SK-N-DZ (cell line): Measurements from ENCODE around the gene MYH14. TPM values are rescaled to one million over a fixed set of nuclear protein-coding genes. Genes with fewer than 3 reads are reported as not detected.

Source experiments
- DNase-seq: peaks from one replicate; pipeline ENCODE4 v3.0.0-alpha.2; 2015; ENCODE audit warnings: low spot score
- polyA plus RNA-seq, 2 experiments: library from polyadenylated mRNA; depleted of rRNA; stranded (reverse); fragments of >200 nt; gene quantifications; 2 replicates each; pipeline ENCODE4 v1.2.3, GENCODE V29; 2014

The MYH14 gene
- not detected in 2 replicates for polyA plus RNA-seq (2014; cell fraction: cytosol; rRNA removed)
- polyA plus RNA-seq (2014; cell fraction: nucleus; rRNA removed), result not detected in 2 replicates

DNA sequence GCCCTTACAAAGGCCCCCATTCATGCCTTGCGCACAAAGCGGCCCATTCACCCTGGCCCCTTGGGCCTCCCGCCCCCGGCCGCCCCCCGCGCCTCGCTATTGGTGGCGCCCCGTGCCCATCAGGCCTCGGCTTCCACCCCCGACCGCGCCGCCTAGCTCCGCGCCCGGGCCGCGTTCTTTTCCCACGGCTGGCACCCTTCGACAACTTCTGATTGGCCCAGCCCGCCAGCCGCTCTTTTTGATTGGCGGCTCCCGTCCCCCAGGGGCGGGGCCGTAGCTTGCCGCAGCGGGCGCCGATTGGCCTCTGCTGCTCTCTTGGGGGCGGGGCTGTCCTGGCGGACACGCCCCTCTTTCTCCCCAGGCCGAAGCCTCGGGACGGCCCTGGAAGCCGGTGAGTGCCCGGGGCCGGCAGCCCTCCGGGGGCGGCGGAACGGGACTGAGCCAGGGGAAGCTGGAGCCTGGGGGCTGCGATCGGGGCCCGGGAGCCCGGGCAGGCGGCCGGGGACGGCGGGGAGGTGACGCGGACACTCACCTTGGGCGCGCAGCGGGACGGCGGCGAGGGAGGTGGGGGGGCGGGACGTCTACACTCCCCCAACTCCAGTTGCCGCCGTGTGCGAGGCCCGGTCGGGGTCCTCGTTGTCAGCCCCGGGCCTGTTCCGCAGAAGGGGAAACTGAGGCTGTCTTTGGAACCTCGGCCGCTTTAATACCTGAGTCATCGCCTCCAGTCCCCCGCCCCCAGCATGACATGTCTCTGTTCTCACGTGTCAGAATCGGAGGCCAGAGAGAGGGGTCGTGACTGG is at the start of gene MYH14:
Gene MYH14, plus strand, starts transcription at position 342 of the 800 bp plus-strand sequence. CDS start 6,744 bp downstream, outside the sequence.
- no peak for DNase-seq

DNA sequence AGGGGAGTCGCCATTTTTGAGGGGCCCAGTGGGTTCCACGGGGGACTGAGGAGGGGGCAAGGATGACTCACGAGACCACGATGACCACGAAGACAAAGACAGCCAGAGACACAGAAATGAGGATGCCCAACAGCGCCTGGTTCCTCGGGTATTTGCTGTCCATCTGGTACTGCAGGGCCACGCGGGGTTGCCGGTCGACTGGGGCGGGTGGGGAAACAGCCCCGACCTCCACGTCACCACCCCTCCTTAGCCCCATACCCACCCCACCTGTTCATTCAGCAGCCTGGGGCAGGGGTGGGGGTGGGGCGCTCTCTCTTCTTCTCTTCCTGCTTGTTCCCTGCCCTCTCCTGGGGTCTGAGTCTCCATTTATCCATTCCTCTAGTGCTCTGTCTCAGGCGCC is 48.9 kb upstream of the MYH14 start:
- no peak for DNase-seq

- no peak for DNase-seq
Measured at GRCh38 chr19:50155520-50156109, 47.8 kb upstream of the MYH14 start.

DNA sequence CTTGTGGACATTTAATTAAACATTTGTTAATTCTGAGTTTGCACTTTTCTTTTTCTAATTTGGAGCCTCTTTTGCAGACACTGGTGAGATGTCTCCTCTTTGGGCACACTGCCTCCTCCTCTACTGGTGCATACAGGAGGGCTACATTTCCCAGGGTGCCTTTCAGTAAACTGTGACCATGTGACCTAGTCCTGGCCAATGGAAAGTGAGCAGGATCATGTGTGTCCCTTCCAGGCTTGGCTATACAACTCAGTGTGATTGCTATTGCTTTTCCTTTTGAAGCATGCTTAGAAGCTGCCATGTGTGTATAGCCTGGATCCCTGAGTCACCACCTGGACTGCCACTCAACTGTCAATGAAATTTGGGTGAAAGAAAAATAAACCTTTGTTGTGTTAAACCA is 44.8 kb upstream of the MYH14 start:
- no peak for DNase-seq

- DNase-seq, result no peak
Measured at GRCh38 chr19:50159078-50159477, 44.3 kb upstream of the MYH14 start.

- DNase-seq, result no peak
Measured at GRCh38 chr19:50162988-50163387, 40.4 kb upstream of the MYH14 start, which contains the start of gene IZUMO2. Gene IZUMO2 (minus strand): TSS chr19:50163281. CDS start chr19:50163194, 87 bp downstream.

DNA sequence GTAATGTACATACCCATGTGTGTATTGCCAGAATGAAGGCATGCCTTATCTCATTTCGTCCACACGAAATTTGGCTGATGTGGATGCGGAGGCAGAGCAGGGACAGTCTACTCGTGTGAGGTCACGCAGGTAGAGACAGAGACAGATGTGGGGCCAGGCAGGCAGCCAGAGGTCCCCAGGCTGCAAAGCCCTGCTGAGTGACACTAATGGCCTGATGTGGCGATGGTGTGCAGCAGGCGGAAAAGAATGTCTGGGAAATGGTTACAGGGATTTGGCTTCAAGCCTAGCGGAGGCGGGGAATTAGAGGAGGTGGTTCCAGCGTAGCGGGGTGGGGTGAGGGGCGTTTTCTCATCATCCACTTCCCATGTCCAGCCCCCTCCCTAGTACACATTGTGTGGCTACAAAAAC is 36.1 kb upstream of the MYH14 start:
- no peak for DNase-seq

DNA sequence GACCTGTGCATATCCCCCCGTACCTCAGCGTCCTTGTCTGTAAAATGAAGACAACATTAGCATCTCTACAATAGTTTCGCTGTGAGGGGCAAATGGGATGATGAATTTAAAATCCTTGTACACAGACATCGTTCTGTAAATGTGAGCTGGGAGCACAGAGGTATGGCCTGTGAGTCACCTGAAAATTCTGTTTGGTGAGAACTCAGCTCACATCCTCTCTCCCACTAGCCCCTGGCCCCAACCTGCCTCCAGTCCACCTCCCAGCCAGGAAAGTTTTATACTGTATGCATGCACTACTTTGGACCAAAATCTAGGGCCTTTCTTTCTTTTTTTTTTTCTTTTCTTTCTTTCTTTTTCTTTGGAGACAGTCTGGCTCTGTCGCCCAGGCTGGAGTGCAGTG is 31.7 kb upstream of the MYH14 start:
- no peak for DNase-seq

DNA sequence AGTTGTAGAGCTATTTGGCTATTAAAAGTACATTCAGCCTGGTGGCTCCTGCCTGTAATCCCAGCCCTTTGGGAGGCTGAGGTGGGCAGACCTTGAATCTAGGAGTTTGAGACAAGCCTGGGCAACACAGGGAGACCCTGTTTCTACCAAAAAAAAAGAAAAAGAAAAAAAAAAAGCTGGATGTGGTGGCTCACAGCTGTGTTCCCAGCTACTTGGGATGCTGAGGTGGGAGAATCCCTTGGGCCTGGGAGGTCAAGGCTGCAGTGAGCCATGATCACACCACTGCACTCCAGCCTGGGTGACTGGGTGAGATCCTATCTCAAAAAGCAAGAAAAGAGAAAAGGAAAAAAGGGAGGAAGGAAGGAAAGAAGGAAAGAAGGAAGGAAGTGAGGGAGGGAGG is 30.7 kb upstream of the MYH14 start:
- no peak for DNase-seq

DNA sequence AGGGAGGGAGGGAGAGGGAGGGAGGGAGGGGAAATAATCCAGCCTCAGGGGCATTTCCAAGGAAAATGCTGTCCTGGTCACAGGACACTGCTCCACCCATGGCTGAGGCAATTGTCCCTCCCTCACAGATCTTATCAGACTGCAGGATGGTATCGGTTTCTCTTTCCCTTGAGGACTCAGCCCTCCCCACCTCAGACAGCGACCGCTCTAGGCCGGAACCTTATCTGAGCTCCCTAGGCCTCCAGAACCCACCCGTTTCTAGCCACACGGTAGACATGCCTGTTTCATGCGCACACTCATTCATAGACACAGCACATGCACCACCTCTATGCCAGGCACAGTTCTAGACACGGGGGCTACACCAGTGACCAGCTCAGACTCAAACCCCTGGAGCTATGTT is 30.3 kb upstream of the MYH14 start:
- no peak for DNase-seq

DNA sequence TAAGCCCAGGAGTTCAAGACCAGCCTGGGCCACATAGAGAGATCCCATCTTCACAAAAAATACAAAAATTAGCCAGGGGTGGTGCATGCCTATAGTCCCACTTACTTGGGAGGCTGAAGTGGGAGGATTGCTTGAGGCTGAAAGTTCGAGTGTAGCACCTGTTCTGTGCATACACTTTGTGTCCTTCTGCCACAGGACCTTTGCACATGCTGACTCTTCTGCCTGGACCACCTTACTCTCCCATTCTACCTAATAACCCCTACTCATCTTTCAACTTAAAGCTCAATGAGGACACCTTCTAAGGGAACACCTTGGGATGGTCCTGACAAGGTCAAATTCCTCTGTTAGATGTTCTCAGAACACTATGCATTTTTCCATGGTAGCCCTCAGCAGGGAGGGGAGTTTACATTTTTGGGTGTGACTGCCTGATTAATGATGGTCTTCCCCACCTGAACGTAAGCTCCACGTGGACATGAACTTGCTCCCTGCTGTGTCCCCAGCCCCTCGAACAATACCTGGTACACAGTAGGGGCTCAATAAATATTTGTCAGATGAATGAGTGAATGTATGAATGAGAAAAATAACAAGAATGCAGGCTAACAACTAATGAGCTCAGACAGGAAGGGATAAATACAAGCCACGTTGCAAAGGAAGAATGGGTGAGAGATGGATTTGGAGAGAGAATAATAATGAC is 29.2 kb upstream of the MYH14 start:
- DNase-seq, result no peak

DNA sequence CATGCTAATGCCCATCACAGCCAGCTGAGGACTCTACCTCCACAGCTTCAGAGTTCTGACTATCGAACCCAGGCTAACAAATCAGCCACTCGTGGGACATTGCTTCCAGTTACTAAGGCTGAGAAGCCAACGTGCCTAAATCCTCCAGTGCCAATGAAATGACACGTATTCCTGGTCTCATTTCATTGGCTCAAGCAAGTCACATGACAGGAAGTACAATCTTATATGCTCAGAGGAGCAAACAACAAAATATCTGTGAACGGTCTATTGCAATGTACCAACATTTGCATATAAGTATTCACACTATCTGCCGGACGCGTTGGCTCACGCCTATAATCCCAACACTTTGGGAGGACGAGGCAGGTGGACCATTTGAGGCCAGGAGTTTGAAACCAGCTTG is 27.5 kb upstream of the MYH14 start:
- no peak for DNase-seq

DNA sequence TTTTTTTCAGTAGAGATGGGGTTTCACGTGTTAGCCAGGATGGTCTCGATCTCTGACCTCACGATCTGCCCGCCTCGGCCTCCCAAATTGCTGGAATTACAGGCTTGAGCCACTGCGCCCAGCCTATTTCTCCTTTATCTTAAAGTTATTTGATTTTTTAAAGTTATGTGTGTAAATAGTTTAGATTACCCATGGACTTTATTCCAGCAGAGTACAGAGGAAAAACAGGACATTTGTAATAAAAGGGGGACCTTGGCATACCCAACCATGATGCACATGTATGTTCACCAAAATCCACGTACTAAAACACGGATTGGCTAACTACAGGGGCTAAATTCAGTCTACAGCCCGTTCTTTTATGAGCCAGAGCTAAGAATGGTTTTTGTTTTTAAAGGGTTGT is 26.6 kb upstream of the MYH14 start:
- DNase-seq, result no peak

GRCh38 chr19:50178320-50178719 is 25.1 kb upstream of the MYH14 start:
- DNase-seq, result no peak

DNA sequence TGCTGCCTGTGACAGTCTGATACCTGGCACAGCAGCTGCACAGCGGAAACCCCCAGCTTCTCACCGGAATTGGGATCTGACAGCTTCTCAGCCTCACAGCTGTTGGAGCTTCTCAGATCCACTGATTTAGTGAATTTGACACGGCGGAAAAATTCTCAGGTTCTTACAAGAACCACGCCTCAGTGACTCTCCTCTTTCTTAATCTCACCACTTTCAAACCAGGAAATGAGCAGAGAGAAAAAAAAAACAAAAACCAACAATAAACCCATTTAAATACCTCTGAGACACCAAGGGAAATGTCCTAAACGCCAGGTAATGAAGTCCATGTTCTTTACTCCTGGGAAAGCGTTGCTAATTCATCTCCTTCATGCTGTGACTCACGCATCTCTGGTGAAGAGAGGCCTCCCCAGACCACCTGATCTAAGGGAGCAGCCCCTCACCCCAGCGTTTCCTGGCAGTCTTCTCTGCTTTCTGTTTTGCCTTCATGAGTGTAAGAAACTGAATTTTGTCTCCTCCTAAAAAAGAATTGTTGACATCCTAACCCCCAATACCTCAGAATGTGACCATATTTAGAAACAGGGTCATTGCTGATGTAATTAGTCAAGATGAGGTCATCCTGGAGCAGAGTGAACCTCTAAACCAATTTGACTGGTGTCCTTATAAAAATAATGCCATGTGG is 24.4 kb upstream of the MYH14 start:
- no peak for DNase-seq

GRCh38 chr19:50181121-50181520 is 22.3 kb upstream of the MYH14 start:
- DNase-seq, result no peak

DNA sequence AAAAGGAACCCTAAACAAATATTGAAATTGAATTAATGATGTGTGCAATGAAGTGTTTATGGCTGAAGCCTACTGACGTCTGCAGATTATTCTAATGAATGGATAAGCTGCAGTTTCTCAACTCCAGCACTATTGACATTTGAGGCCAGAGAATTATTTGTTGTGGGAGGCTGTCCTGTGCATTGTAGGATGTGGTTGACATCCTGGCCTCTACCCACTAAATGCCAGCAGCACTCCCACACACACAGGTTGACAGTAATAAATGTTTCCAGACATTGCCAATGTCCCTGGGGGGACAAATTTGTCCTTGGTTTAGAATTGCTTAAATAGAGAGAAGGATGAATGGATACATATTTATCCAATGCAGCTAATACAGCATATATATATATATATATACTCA is 19.2 kb upstream of the MYH14 start:
- DNase-seq, result no peak

DNA sequence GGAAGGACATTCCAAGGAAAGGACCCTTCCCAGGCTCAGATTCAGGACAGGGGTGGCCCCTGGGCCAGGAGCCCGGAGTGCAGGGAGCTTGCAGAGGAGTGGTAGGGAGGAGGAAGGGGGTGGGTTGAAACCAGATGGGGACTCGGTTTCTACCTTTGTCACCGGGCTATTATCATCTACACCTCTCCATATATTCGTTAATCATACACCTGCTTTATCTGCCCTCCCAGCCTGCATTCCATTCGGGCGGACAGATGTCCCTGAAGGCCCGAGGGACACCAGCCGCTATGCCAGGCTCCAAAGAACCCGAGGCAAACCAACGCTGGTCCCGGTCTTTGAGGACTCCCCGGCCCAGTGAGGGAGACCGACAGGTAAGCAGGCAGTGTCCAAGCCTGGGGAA is 15.5 kb upstream of the MYH14 start:
- DNase-seq, result no peak

DNA sequence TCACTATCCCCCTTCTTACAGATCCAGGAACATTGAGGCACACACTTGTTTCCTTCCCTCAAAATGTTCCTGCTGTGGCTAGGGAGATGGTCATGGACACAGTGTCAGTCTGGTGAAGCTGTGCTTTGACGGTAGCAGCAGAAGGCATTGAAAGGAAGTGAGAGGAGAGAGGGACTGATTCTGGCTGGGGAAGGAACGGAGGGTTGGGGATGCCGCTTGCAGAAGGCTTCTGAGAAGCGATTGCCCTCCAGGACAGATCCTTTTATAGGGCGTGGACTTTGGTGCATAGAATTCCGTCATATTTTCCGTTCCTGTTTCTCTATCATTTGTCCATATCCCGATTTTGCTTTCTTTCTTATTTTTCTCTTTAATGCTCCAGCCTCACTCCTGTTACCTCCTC is 14.1 kb upstream of the MYH14 start:
- DNase-seq, result no peak

- DNase-seq, result no peak
Measured at GRCh38 chr19:50190439-50190891, 13.0 kb upstream of the MYH14 start.

GRCh38 chr19:50191216-50191615 is 12.2 kb upstream of the MYH14 start:
- no peak for DNase-seq
